GM06990 (cell line): Measurements from ENCODE around the gene FAM200C.

ENCODE experiments used
- DNase-seq: peaks from one replicate; pipeline ENCODE4 v3.0.0-alpha.2; 2011; ENCODE audit not compliant: insufficient read length; ENCODE audit errors: extremely low read depth
- H3K27me3 ChIP-seq: replicated peaks from 2 replicates; pipeline ENCODE4 v1.6.0; 2011; ENCODE audit warnings: low read length; ENCODE audit not compliant: control insufficient read depth, insufficient read depth
- H3K36me3 ChIP-seq: 2 replicates; pipeline ENCODE4 v1.5.1; 2011; ENCODE audit warnings: low read length; ENCODE audit not compliant: control insufficient read depth, insufficient read depth
- H3K4me3 ChIP-seq: replicated peaks from 2 replicates; pipeline ENCODE4 v1.5.1; 2011; ENCODE audit warnings: low read depth, mild to moderate bottlenecking, control low read depth, low read length
- TF ChIP-seq, protein P1 (sequence below): IDR thresholded peaks from 2 replicates; pipeline ENCODE4 v1.5.1; 2011; ENCODE audit warnings: low read length, control low read depth, mild to moderate bottlenecking, inconsistent platforms; ENCODE audit not compliant: insufficient read depth, poor library complexity, severe bottlenecking

Gene FAM200C

GRCh38 chr5:160359816-160360215, 40.0 kb downstream of the FAM200C start:
- no peak overlapping the region for H3K4me3 ChIP-seq
- no peak for DNase-seq
- TF ChIP-seq, protein P1, sequence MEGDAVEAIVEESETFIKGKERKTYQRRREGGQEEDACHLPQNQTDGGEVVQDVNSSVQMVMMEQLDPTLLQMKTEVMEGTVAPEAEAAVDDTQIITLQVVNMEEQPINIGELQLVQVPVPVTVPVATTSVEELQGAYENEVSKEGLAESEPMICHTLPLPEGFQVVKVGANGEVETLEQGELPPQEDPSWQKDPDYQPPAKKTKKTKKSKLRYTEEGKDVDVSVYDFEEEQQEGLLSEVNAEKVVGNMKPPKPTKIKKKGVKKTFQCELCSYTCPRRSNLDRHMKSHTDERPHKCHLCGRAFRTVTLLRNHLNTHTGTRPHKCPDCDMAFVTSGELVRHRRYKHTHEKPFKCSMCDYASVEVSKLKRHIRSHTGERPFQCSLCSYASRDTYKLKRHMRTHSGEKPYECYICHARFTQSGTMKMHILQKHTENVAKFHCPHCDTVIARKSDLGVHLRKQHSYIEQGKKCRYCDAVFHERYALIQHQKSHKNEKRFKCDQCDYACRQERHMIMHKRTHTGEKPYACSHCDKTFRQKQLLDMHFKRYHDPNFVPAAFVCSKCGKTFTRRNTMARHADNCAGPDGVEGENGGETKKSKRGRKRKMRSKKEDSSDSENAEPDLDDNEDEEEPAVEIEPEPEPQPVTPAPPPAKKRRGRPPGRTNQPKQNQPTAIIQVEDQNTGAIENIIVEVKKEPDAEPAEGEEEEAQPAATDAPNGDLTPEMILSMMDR = no peak
- no peaks in the 10 kb centered on the region for H3K36me3 ChIP-seq
- H3K27me3 ChIP-seq = no peaks in the 10 kb centered on the region

GRCh38 chr5:160359242-160359641, 40.6 kb downstream of the FAM200C start:
- TF ChIP-seq, protein P1 = no peak
- H3K4me3 ChIP-seq = no peak overlapping the region
- DNase-seq = no peak

DNA sequence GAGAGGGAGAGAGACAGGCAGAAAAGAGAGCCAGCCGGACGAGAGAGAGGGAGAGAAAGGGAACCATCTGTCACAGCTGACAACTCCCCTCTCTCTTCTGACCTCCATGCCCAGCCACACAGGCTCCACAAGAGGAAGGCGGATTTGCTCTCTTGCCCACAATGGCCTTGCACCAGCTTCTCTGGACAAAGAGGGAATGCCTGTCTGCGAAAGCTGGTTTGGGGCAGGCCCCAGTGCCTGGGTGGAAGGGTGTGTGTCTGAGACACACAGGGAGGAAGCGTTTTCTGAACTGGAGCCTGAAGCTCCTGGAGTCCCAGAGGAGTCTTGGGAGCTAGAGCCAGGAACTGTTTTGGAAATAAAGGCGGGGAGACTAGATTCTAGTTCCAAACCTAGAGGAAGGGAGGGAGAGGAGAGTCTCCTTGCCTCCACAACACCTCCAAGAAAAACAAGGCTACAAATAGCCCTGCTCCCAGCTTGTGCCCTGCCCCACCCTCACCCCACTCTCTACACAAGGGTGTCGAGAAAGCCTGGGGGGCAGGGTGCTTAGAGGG, 41.9 kb downstream of the FAM200C start:
- Histone ChIP-seq H3K27me3 (no peaks in the 10 kb centered on the region), H3K36me3 (no peaks in the 10 kb centered on the region), H3K4me3 (no peak overlapping the region)
- TF ChIP-seq, protein P1 = no peak
- no peak for DNase-seq

More at GRCh38 chr5:160359242-160359641, 40.6 kb downstream of the FAM200C start:
- no peaks in the 10 kb centered on the region for H3K27me3 ChIP-seq
- H3K36me3 ChIP-seq = no peaks in the 10 kb centered on the region

DNA sequence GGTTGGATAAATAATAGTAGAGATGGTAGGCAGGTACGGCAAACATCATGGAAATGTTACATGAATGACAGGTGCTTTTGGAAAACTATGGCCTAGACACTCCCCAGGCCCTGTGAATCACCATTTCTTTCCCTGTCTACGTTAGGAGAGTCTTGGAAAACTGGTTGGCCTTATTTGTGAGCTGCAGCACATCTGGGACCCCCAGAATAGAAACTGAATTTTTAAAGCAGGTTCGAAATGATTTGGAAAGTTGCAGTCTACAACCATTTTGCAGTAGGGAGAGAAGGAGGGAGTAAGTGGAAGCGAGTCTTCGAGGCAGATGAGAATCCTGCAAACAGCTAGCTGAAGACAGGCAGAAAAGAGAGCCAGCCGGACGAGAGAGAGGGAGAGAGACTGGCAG, 42.5 kb downstream of the FAM200C start:
- TF ChIP-seq, protein P1 = no peak
- no peaks in the 10 kb centered on the region for H3K36me3 ChIP-seq
- no peak overlapping the region for H3K4me3 ChIP-seq
- DNase-seq = no peak
- H3K27me3 ChIP-seq = no peaks in the 10 kb centered on the region

- Histone ChIP-seq H3K27me3 (no peaks in the 10 kb centered on the region), H3K36me3 (no peaks in the 10 kb centered on the region), H3K4me3 (no peak overlapping the region)
- TF ChIP-seq, protein P1 = no peak
- DNase-seq = no peak
Observed at GRCh38 chr5:160356550-160357347, 43.1 kb downstream of the FAM200C start.
